HG03558 (cell line): ENCODE measurements around the gene ATP10B.
A peak's percentile ranks its signal among the peaks of the same experiment; 100 is the strongest.
"Not testable (repeated sequence)": the region's sequence is repeated elsewhere in the genome, so short reads cannot be mapped to it uniquely, and the experiment has no call there.

Source experiments
- ATAC-seq: cut with Tn5 transposase; IDR thresholded peaks from one replicate; pipeline ENCODE4 v1.9.1; 2021; ENCODE audit warnings: moderate number of reproducible peaks; ENCODE audit not compliant: unreplicated experiment; ENCODE audit errors: extremely low read depth

Gene ATP10B

GRCh38 chr5:160824301-160825001 lies 27.6 kb downstream of the ATP10B start:
- ATAC-seq = no peak

- not testable (repeated sequence) for ATAC-seq
Measured at GRCh38 chr5:160812996-160813395, 39.0 kb downstream of the ATP10B start.

DNA sequence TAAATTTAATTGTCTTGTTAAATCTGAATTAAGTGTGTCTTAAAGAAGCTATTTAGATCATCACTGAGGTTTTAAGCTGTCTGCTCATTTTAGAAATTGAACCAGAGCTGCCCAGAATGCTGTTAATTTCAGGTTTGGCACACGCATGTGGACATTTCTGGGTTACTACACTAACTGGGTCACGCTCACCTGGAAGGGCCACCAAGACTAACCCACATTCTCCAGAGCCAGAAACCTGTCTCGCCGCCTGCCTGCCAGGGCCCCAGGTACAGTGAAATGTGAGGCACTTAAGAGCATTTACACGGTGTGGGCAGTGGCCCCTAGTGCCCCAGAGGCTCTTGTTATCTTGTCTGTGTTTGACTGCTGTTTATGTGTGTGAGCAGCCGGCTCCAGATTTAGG lies 46.6 kb downstream of the ATP10B start:
- ATAC-seq = no peak

- ATAC-seq = no peak
Measured at GRCh38 chr5:160802592-160802991, 49.4 kb downstream of the ATP10B start.

GRCh38 chr5:160800375-160801275 lies 51.4 kb downstream of the ATP10B start:
- ATAC-seq = no peak

- peak; percentile 49 for ATAC-seq
Measured at GRCh38 chr5:160799184-160799583, 52.8 kb downstream of the ATP10B start.

GRCh38 chr5:160797020-160797419 lies 55.0 kb downstream of the ATP10B start:
- no peak for ATAC-seq

- ATAC-seq = no peak
Measured at GRCh38 chr5:160793530-160793899, 58.5 kb downstream of the ATP10B start.

DNA sequence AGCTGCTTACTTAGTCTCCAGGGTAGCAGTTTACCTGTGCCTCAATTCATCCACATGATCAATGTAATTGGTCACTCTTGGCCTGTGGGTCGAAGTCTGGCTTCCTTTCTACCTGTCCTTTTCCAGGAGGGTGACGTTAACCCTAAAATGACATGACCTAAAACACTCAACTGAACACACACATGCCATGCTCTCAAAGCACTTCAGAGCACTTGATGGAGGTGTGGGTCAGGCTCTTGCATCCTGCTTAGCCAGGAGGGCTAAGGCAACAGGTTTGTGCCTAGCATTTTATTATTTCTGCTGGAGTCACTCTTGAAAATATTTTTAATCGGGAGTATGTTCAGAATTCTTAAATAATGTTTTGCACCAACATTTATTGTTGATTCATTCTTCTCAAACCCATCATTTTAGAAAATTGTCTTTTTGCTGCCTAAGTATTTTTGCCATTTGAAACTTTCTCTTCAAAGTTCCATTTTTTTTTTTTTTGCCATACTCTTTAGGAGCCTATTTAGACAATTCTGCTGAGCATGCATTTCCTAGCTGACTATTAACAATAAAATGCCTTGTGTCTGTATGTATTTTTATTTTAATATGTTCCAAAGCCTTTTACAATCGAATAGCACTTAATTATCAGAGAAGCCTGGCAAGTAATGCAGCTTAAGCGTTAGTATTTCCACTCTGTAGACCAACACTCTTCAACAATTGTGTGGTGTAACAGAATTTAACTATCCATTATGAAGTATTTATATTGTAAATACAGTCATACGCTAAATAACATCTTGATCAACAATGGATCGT lies 59.1 kb downstream of the ATP10B start:
- no peak for ATAC-seq

- ATAC-seq = no peak
Measured at GRCh38 chr5:160792281-160792680, 59.7 kb downstream of the ATP10B start.

- no peak for ATAC-seq
Measured at GRCh38 chr5:160789219-160789859, 62.7 kb downstream of the ATP10B start.

GRCh38 chr5:160788102-160788660 lies 63.8 kb downstream of the ATP10B start:
- ATAC-seq = no peak

DNA sequence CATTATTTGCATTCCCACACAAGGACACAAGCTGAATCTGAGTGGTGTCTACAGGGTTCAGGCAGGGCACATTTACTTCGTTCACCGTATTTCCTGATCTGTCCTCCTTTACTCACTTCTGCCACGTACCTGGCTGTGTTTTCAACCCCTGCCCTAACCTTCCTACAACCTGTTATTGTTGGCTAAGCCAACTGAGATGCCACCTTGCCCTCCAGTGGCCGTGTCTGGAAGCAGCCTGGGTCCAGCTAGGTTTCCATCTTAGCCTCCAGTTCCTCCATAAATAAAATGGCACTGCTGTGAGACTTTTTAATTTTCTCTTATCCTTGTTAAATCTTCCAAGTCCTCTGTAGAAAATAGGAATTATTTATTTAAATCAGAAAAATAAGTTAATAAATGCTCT lies 64.8 kb downstream of the ATP10B start:
- ATAC-seq = no peak

DNA sequence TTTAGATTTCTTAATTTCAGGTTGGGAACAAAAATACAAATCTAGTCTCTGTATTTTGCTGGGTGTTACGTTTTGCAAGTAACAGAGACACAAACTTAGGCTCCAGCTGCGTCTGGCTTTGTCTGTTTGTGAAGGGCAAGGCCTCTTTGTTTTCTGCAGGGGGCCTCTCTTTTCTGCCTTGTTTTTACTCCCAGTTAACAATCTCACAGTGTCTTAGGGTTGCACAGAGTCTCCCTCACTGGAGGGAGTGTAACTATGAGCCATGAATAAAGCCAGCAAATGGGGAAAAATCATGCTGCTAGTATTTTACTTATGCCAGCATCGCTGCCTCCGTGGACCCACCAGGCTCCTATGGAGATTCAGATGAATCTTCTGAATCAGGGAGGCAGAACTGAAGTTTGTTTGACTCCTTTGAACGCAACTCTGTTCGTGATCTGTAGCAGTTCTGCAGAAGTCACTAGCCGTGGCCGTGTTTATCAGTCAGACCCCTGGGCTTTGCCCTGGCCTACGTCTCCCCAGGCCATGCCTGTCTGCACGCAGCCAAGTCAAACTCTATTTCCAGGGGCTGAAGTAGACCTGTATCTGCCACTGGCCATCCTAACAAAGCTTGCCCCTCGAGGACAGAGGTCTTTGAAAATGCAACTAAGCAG lies 77.2 kb downstream of the ATP10B start:
- ATAC-seq = no peak

DNA sequence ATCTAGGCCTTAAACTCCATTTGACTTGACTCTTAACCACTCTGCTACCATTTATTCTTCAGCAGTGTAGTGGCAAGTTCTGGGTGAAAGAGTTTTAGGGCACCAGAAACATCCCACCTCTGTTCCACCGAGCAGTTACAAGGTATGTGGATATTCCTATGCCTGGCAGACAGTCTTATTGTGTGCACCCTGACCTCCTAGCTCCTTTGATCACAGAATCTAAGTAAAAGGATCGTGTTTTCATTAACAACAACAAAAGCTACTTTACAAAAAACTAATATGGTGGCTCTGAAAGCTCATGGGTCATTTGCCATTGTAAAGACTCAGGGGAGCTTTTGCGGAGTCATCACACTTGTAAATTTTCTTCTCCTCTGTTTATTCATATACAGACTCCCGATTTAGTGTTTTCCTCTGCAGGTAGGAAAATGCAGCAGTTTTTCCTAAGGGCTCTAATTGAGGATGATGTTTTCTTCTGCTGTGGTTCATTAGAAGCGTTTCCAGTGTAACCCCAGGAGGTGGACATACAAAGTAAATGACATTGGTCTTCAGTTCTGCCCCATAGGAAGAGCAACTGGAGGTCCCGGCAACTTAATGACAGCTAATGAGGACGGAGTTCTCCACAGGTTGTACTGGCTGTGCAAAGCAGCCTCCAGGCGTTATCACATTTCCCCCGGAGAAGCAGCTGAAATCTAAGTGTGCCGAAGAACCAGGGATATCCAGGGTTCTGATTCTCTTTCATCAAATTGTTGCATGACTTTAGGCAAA lies 78.2 kb downstream of the ATP10B start:
- ATAC-seq = no peak

- no peak for ATAC-seq
Measured at GRCh38 chr5:160772854-160773253, 79.2 kb downstream of the ATP10B start.

DNA sequence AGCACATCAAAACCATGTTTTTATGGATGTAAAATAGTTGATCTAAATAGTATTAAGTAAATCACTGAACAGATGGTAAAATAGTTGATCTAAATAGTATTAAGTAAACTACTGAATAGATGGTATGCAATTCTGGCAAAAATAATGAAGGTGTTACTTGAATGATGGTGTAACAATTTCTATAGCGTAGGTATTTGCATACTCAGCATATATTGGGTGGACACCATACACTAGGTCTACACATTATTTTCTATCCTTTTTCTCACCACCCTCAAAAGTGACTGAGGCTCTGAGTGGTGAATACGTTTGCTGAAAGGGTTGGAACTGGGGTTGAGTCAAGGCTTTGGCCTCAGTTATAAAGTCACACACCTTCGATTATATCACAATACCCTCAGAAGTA lies 81.3 kb downstream of the ATP10B start:
- ATAC-seq = no peak

GRCh38 chr5:160769301-160769700 lies 82.7 kb downstream of the ATP10B start:
- no peak for ATAC-seq

DNA sequence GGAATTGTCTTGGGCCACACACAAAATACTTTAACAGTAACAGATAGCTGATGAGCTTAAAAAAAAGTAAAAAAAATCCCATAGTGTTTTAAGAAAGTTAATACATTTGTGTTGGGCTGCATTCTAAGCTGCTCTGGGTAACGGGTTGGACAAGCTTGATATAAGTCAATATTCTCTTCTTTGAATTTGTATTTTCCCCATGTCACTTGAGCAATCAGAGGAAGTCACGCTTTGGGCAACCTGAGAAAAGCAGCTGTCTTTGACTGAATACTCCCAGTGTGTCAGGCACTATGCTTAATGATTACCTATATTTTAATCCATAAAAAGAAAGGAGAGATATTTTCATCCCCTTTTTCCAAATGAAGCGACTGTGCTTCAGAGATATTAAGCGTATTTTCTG lies 84.9 kb downstream of the ATP10B start:
- ATAC-seq = no peak
